ENCODE measurements around the gene EPG5.
"Not testable (repeated sequence)": the region's sequence is repeated elsewhere in the genome, so short reads cannot be mapped to it uniquely, and the experiment has no call there.

EPG5 gene

DNA sequence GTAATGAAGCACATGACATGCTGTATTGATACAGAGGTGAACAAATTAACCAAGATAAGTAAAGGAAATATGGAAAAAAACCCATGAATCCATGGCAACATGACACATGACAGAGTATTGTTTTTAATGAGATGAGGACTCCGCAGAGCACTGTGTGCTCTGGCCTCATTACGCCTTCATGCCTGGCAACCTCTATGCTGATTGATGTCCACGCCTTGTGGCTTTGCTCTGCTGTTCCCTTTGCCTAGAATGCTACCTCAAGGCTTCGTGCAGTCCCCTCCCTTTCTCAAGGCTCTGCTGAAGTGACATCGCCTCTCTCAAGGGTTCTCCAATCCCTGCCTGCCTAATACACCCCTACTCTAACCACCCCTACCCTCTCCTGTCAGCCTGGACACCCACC, 133.3 kb downstream of the EPG5 start:
- no peak for DNase-seq (ENCODE audit: low spot score)
- no peak for TF ChIP-seq CTCF (IDR thresholded peaks at IDR 0.05; ENCODE audit: extremely low read depth, missing control alignments)

DNA sequence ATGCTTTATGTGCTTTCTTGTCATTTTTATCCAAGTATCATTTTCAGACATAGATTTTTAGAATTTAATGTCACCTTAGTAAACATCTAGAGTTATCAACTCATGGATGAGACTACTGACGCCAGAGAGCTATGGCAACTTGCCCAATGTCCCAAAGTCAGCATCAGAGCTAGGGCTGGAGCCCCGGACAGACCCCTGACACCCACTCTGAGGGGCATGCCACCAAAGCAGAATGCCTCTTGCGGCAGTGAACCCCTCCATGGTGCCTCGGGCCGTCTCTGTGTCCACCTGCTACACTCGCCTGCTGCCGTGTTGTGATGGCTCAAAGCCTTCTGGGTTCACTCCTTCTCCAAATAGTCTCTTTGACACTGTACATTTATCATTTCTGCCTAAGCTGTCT, 136.2 kb downstream of the EPG5 start:
- TF ChIP-seq CTCF (IDR thresholded peaks at IDR 0.05; ENCODE audit: extremely low read depth, missing control alignments), result no peak
- DNase-seq (ENCODE audit: low spot score), result no peak

GRCh38 chr18:45829855-45830254, 137.3 kb downstream of the EPG5 start:
- TF ChIP-seq CTCF (IDR thresholded peaks at IDR 0.05; ENCODE audit: extremely low read depth, missing control alignments), result no peak
- DNase-seq (ENCODE audit: low spot score), result no peak

DNA sequence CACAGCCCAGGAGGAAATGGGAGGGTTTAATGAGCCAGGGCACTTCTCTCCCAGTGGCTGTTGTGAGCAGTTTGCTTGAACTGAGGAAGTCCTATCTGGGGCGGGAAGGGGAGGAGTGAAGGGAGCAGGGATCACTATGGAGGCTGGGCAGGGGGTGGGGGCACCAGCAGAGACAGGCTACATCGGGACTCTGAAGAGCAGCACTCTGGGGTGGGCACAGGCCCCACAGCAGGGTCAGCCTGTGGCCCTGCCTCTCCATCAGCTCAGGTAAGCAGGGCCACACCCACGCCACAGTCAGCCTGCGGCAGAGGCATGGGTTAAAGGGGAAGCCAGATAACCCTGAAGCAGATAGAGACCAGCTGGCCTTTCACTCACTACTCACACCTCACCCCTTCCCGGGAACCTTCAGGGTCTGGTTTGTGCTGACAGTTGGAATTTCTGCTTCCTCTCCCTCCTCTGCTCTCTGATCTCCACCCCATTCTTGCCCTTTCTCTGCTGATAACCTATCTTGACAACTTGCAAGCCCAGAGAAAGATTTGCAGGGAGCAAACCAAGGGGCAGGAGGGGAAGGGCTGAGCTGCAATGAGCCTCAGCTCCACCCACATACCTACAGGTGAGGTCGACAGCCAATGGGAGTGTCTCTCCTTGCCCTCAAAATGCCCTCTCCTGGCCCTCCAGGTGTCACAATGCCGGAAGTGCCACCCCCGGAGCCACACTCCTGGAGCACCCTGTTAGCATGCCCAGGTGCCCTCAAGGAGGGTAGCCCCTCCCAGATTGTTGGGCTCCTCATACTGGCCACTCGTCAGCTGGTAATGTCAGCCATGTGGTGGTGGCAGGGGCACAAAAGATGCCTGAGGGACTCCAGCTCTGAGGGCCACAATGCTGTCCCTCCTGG, 138.0 kb downstream of the EPG5 start:
- no peak for TF ChIP-seq CTCF (IDR thresholded peaks at IDR 0.05; ENCODE audit: extremely low read depth, missing control alignments)
- DNase-seq (ENCODE audit: low spot score), result no peak

- DNase-seq (ENCODE audit: low spot score), result not testable (repeated sequence)
Observed at GRCh38 chr18:45826716-45827115, 140.4 kb downstream of the EPG5 start.

- TF ChIP-seq CTCF (IDR thresholded peaks at IDR 0.05; ENCODE audit: extremely low read depth, missing control alignments), result no peak
Observed at GRCh38 chr18:45826084-45826483, 141.0 kb downstream of the EPG5 start.

GRCh38 chr18:45825258-45826044, 141.7 kb downstream of the EPG5 start, which contains the start of gene SIGLEC15:
SIGLEC15 (plus strand) TSS chr18:45825675; CDS start chr18:45825729, 54 bp downstream.
- DNase-seq (ENCODE audit: low spot score), result no peak

More at GRCh38 chr18:45826084-45826483, 141.0 kb downstream of the EPG5 start:
- no peak for DNase-seq (ENCODE audit: low spot score)

More at GRCh38 chr18:45825258-45826044, 141.7 kb downstream of the EPG5 start, which contains the start of gene SIGLEC15:
- no peak for TF ChIP-seq CTCF (IDR thresholded peaks at IDR 0.05; ENCODE audit: extremely low read depth, missing control alignments)
